ENCODE data around the gene GDPGP1.

GRCh38 chr15:90239371-90239770 lies 5.4 kb downstream of the GDPGP1 start:
- no peak for TF ChIP-seq POLR2A (IDR thresholded peaks at IDR 0.05; ENCODE audit: low read length)
- TF ChIP-seq GATA1 (IDR thresholded peaks at IDR 0.05; ENCODE audit: low read depth, low read length), result no peak

Data from erythroblast (primary cell).